ENCODE measurements around the gene SNX18. TPM values are rescaled to one million over a fixed set of nuclear protein-coding genes. Genes with fewer than 3 reads are reported as not detected.

Gene SNX18
- total RNA-seq, 1 donor from 2014 or later, result 22.3 TPM

GRCh38 chr5:54580997-54581811 lies 63.6 kb downstream of the SNX18 start:
- DNase-seq (ENCODE audit: low spot score), result no peak

GRCh38 chr5:54581831-54582548 lies 64.4 kb downstream of the SNX18 start:
- Mint-ChIP-seq H3K36me3 (ENCODE audit: low read depth, unreplicated experiment) (peaks cover 4% of the 10 kb centered on the region), H3K9me3 (ENCODE audit: unreplicated experiment) (no peaks in the 10 kb centered on the region), H3K4me3 (ENCODE audit: unreplicated experiment) (no peak overlapping the region), H3K27me3 (ENCODE audit: unreplicated experiment) (peaks cover 5% of the 10 kb centered on the region), H3K27ac (ENCODE audit: unreplicated experiment) (no peak overlapping the region), H3K4me1 (ENCODE audit: unreplicated experiment) (peaks cover 19% of the 10 kb centered on the region)
- no peak for TF ChIP-seq CTCF (IDR thresholded peaks at IDR 0.05; ENCODE audit: unreplicated experiment)
- no peak for DNase-seq (ENCODE audit: low spot score)

More at GRCh38 chr5:54580997-54581811, 63.6 kb downstream of the SNX18 start:
- peaks cover 3% of the 10 kb centered on the region for H3K27me3 Mint-ChIP-seq (ENCODE audit: unreplicated experiment)
- H3K9me3 Mint-ChIP-seq (ENCODE audit: unreplicated experiment), result no peaks in the 10 kb centered on the region
- peaks cover 1% of the 10 kb centered on the region for H3K36me3 Mint-ChIP-seq (ENCODE audit: low read depth, unreplicated experiment)
- H3K27ac Mint-ChIP-seq (ENCODE audit: unreplicated experiment), result no peak overlapping the region
- H3K4me3 Mint-ChIP-seq (ENCODE audit: unreplicated experiment), result no peak overlapping the region
- no peak for TF ChIP-seq CTCF (IDR thresholded peaks at IDR 0.05; ENCODE audit: unreplicated experiment)
- peaks cover 19% of the 10 kb centered on the region for H3K4me1 Mint-ChIP-seq (ENCODE audit: unreplicated experiment)

GRCh38 chr5:54586336-54586735 lies 68.8 kb downstream of the SNX18 start:
- Mint-ChIP-seq H3K4me1 (ENCODE audit: unreplicated experiment) (peaks cover 12% of the 10 kb centered on the region), H3K4me3 (ENCODE audit: unreplicated experiment) (no peak overlapping the region), H3K27ac (ENCODE audit: unreplicated experiment) (no peak overlapping the region), H3K9me3 (ENCODE audit: unreplicated experiment) (no peaks in the 10 kb centered on the region), H3K36me3 (ENCODE audit: low read depth, unreplicated experiment) (peaks cover 4% of the 10 kb centered on the region), H3K27me3 (ENCODE audit: unreplicated experiment) (peaks cover 2% of the 10 kb centered on the region)
- DNase-seq (ENCODE audit: low spot score), result no peak
- no peak for TF ChIP-seq CTCF (IDR thresholded peaks at IDR 0.05; ENCODE audit: unreplicated experiment)

GRCh38 chr5:54589786-54590185 lies 72.2 kb downstream of the SNX18 start:
- H3K27ac Mint-ChIP-seq (ENCODE audit: unreplicated experiment), result no peak overlapping the region
- peaks cover 2% of the 10 kb centered on the region for H3K27me3 Mint-ChIP-seq (ENCODE audit: unreplicated experiment)
- TF ChIP-seq CTCF (IDR thresholded peaks at IDR 0.05; ENCODE audit: unreplicated experiment), result no peak
- peaks cover 4% of the 10 kb centered on the region for H3K36me3 Mint-ChIP-seq (ENCODE audit: low read depth, unreplicated experiment)
- H3K4me1 Mint-ChIP-seq (ENCODE audit: unreplicated experiment), result no peaks in the 10 kb centered on the region
- no peak overlapping the region for H3K4me3 Mint-ChIP-seq (ENCODE audit: unreplicated experiment)
- no peaks in the 10 kb centered on the region for H3K9me3 Mint-ChIP-seq (ENCODE audit: unreplicated experiment)
- no peak for DNase-seq (ENCODE audit: low spot score)

- Mint-ChIP-seq H3K9me3 (ENCODE audit: unreplicated experiment) (no peaks in the 10 kb centered on the region), H3K27me3 (ENCODE audit: unreplicated experiment) (peaks cover 2% of the 10 kb centered on the region), H3K36me3 (ENCODE audit: low read depth, unreplicated experiment) (peaks cover 4% of the 10 kb centered on the region), H3K4me3 (ENCODE audit: unreplicated experiment) (no peak overlapping the region), H3K27ac (ENCODE audit: unreplicated experiment) (no peak overlapping the region), H3K4me1 (ENCODE audit: unreplicated experiment) (no peaks in the 10 kb centered on the region)
- TF ChIP-seq CTCF (IDR thresholded peaks at IDR 0.05; ENCODE audit: unreplicated experiment), result no peak
- DNase-seq (ENCODE audit: low spot score), result no peak
These were observed 73.3 kb downstream of the SNX18 start for GRCh38 chr5:54590824-54591223.
